ENCODE measurements around the gene ARHGEF10L. TPM values are rescaled to one million over a fixed set of nuclear protein-coding genes. Genes with fewer than 3 reads are reported as not detected.

ARHGEF10L gene
- total RNA-seq, 5 donors from 2014 or later (not counting 1 experiment from before 2014, with no cell fraction given): 0.12 to 0.30 (median 0.22) TPM; not detected in 2

DNA sequence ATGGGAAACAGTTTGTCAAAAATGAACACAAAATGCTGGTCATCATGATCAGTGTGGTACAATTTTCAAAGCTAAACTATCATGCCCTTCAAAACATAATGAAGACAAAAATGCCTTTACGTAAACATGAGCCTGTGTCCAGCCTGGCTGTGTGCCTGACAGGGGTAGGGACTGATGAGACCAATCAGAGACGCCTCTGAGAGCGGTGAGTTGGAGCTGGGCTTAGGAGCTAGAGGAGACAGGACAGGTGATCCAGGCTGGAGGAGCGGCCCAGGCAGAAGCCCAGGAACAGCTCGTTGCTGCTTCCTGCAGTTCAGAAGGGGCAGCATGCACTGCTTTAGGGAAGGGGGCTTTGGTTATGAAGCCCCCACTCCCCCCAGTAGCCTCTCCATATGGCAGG lies 70.0 kb downstream of the ARHGEF10L start:
- H3K4me3 Mint-ChIP-seq: no peak overlapping the region
- no peaks in the 10 kb centered on the region for H3K9me3 ChIP-seq
- CTCF ChIA-PET: no interaction called here
- H3K27me3 Mint-ChIP-seq: peaks cover 2 to 4% of the 10 kb centered on the region in 2 donors
- DNase-seq: no peak
- POLR2A ChIA-PET: no interaction called here
- no peak overlapping the region for H3K4me3 ChIP-seq (ENCODE audit: control insufficient read depth in 1 of 2, extremely low read depth in 1 of 2, low read length in 1 of 2)
- no peak for ATAC-seq (replicated peaks in 1 of 4)
- H3K4me1 ChIP-seq (ENCODE audit: control insufficient read depth in 1 of 2, extremely low read depth in 1 of 2, insufficient read depth in 2 of 2, low read length in 2 of 2): no peaks in the 10 kb centered on the region
- H3K27me3 ChIP-seq (replicated peaks in 1 of 2; ENCODE audit: control insufficient read depth in 2 of 2, extremely low read depth in 1 of 2, insufficient read depth in 2 of 2, low read length in 1 of 2): peaks cover 0 to 16% of the 10 kb centered on the region in 2 experiments
- H3K27ac Mint-ChIP-seq: no peak overlapping the region
- H3K36me3 ChIP-seq (ENCODE audit: control insufficient read depth in 2 of 2, extremely low read depth in 1 of 2, insufficient read depth in 1 of 2, low read length in 1 of 2): no peaks in the 10 kb centered on the region
- no peak overlapping the region for H3K27ac ChIP-seq (ENCODE audit: low read length)
- 94% methylated on average over 3 of the region's 5 CpGs for WGBS (ENCODE audit: insufficient coverage)
- no peaks in the 10 kb centered on the region for H3K4me1 Mint-ChIP-seq
- no peaks in the 10 kb centered on the region for H3K9me3 Mint-ChIP-seq
- H3K36me3 Mint-ChIP-seq: no peaks in the 10 kb centered on the region

DNA sequence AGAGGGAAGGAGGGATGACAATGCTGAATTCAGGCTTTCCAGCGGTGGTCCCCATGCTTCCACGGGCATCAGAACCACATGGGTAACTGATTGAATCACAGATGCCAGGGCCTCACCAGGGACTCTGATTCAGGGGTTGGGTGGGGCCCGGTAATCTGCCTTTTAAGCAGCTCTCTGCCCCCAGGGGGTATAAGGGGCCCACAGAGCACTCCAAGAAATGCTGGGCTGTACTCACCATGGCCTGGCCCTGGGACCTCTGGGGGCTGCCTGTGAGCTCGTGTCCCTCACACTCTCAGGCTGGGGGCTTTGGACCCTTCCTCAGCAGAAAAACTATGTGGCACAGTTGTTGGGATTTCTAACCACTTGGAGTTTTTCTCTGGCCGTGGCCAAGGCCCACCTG lies 70.6 kb downstream of the ARHGEF10L start:
- CTCF ChIA-PET: no interaction called here
- Histone ChIP-seq H3K9me3 (no peaks in the 10 kb centered on the region), H3K4me1 (ENCODE audit: control insufficient read depth in 1 of 2, extremely low read depth in 1 of 2, insufficient read depth in 2 of 2, low read length in 2 of 2) (no peaks in the 10 kb centered on the region), H3K4me3 (ENCODE audit: control insufficient read depth in 1 of 2, extremely low read depth in 1 of 2, low read length in 1 of 2) (no peak overlapping the region), H3K27ac (ENCODE audit: low read length) (no peak overlapping the region), H3K27me3 (replicated peaks in 1 of 2; ENCODE audit: control insufficient read depth in 2 of 2, extremely low read depth in 1 of 2, insufficient read depth in 2 of 2, low read length in 1 of 2) (peaks cover 0 to 16% of the 10 kb centered on the region in 2 experiments), H3K36me3 (ENCODE audit: control insufficient read depth in 2 of 2, extremely low read depth in 1 of 2, insufficient read depth in 1 of 2, low read length in 1 of 2) (no peaks in the 10 kb centered on the region)
- Mint-ChIP-seq H3K36me3 (no peaks in the 10 kb centered on the region), H3K4me3 (no peak overlapping the region), H3K27me3 (peaks cover 2 to 4% of the 10 kb centered on the region in 2 donors), H3K27ac (no peak overlapping the region), H3K4me1 (no peaks in the 10 kb centered on the region), H3K9me3 (no peaks in the 10 kb centered on the region)
- POLR2A ChIA-PET: no interaction called here
- DNase-seq (no peak), ATAC-seq (replicated peaks in 1 of 4) (no peak)
- 72% methylated on average over 5 of the region's 5 CpGs for WGBS (ENCODE audit: insufficient coverage)

DNA sequence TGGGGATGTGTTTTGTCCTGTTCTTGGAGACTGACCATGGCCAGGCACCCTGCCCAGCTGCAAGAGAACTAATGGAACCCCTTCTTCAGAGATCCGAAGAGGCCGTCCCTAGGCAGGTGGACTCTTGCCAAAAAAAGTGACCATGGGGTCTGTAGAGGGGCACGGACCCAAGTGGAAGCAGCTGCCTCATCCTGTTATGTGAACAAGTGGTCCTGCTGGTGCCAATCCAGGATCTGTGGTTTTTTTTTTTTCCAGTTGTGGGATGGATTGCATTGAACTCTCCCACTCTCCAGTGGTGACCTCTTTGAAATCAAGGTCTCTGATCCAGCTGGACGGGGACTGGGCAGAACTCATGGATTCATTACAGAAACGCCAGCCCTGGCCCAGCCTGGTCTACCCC lies 71.2 kb downstream of the ARHGEF10L start:
- Histone ChIP-seq H3K4me3 (ENCODE audit: control insufficient read depth in 1 of 2, extremely low read depth in 1 of 2, low read length in 1 of 2) (no peak overlapping the region), H3K9me3 (no peaks in the 10 kb centered on the region), H3K4me1 (ENCODE audit: control insufficient read depth in 1 of 2, extremely low read depth in 1 of 2, insufficient read depth in 2 of 2, low read length in 2 of 2) (no peaks in the 10 kb centered on the region), H3K36me3 (ENCODE audit: control insufficient read depth in 2 of 2, extremely low read depth in 1 of 2, insufficient read depth in 1 of 2, low read length in 1 of 2) (no peaks in the 10 kb centered on the region), H3K27ac (ENCODE audit: low read length) (no peak overlapping the region), H3K27me3 (replicated peaks in 1 of 2; ENCODE audit: control insufficient read depth in 2 of 2, extremely low read depth in 1 of 2, insufficient read depth in 2 of 2, low read length in 1 of 2) (peaks cover 0 to 16% of the 10 kb centered on the region in 2 experiments)
- Mint-ChIP-seq H3K4me1 (no peaks in the 10 kb centered on the region), H3K27ac (no peak overlapping the region), H3K36me3 (no peaks in the 10 kb centered on the region), H3K27me3 (peaks cover 3 to 4% of the 10 kb centered on the region in 2 donors), H3K9me3 (no peaks in the 10 kb centered on the region), H3K4me3 (no peak overlapping the region)
- WGBS (ENCODE audit: insufficient coverage): 74% methylated on average over 3 of the region's 5 CpGs
- POLR2A ChIA-PET: no interaction called here
- ATAC-seq (replicated peaks in 1 of 4) (no peak), DNase-seq (no peak)
- CTCF ChIA-PET: no interaction called here

DNA sequence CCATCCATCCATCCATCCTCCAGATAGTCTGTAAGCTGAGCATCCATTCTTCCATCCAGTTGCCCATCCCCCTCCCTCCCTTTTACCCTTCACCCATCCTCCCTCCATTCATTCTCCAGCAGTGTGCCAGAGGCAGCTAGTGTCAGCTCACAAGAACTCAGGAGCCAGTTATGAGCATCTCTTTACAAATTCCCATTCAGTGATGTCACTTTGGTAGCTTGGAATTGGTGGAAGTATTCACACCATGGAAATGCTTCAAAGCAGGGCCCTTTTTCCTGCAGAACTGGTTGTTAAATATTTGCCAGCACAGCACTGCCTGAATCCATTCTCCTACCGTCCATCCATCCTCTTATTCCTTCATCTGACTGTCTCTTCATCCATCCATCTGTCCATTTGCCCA lies 72.5 kb downstream of the ARHGEF10L start:
- no peaks in the 10 kb centered on the region for H3K9me3 ChIP-seq
- DNase-seq (no peak), ATAC-seq (replicated peaks in 1 of 4) (no peak)
- POLR2A ChIA-PET: no interaction called here
- H3K36me3 ChIP-seq (ENCODE audit: control insufficient read depth in 2 of 2, extremely low read depth in 1 of 2, insufficient read depth in 1 of 2, low read length in 1 of 2): no peaks in the 10 kb centered on the region
- 81% methylated on average over 1 of the region's 1 CpG for WGBS (ENCODE audit: insufficient coverage)
- no peaks in the 10 kb centered on the region for H3K9me3 Mint-ChIP-seq
- no peaks in the 10 kb centered on the region for H3K4me1 Mint-ChIP-seq
- no peaks in the 10 kb centered on the region for H3K36me3 Mint-ChIP-seq
- H3K4me3 Mint-ChIP-seq: no peak overlapping the region
- H3K4me3 ChIP-seq (ENCODE audit: control insufficient read depth in 1 of 2, extremely low read depth in 1 of 2, low read length in 1 of 2): no peak overlapping the region
- no peaks in the 10 kb centered on the region for H3K4me1 ChIP-seq (ENCODE audit: control insufficient read depth in 1 of 2, extremely low read depth in 1 of 2, insufficient read depth in 2 of 2, low read length in 2 of 2)
- H3K27ac ChIP-seq (ENCODE audit: low read length): no peak overlapping the region
- H3K27me3 ChIP-seq (replicated peaks in 1 of 2; ENCODE audit: control insufficient read depth in 2 of 2, extremely low read depth in 1 of 2, insufficient read depth in 2 of 2, low read length in 1 of 2): peaks cover 0 to 19% of the 10 kb centered on the region in 2 experiments
- H3K27ac Mint-ChIP-seq: no peak overlapping the region
- CTCF ChIA-PET: no interaction called here
- peaks cover 4 to 8% of the 10 kb centered on the region in 2 donors for H3K27me3 Mint-ChIP-seq

DNA sequence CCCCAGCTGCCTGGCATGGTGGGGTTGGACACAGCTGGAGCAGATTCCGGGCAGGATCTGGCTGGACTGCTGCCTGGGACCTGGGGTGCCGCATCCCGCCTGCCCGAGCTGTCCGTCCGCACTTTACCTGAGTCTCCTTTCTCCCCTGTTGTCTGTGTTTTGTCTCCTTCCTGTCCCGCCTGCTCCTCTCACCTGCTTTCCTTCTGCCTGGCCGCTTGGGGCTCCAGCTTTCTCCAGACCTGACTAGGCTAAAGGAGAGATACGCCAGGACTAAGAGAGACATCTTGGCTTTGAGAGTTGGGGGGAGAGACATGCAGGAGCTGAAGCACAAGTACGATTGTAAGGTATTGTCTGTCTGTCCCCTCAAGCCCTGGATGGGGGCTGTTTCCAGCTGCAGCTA lies 73.3 kb downstream of the ARHGEF10L start:
- CTCF ChIA-PET: no interaction called here
- Mint-ChIP-seq H3K36me3 (no peaks in the 10 kb centered on the region), H3K4me1 (no peaks in the 10 kb centered on the region), H3K4me3 (no peak overlapping the region), H3K9me3 (no peaks in the 10 kb centered on the region), H3K27ac (no peak overlapping the region), H3K27me3 (peaks cover 4 to 8% of the 10 kb centered on the region in 2 donors)
- H3K36me3 ChIP-seq (ENCODE audit: control insufficient read depth in 2 of 2, extremely low read depth in 1 of 2, insufficient read depth in 1 of 2, low read length in 1 of 2): no peaks in the 10 kb centered on the region
- WGBS (ENCODE audit: insufficient coverage): 88% methylated on average over 9 of the region's 10 CpGs
- peaks cover 0 to 16% of the 10 kb centered on the region in 2 experiments for H3K27me3 ChIP-seq (replicated peaks in 1 of 2; ENCODE audit: control insufficient read depth in 2 of 2, extremely low read depth in 1 of 2, insufficient read depth in 2 of 2, low read length in 1 of 2)
- H3K9me3 ChIP-seq: no peaks in the 10 kb centered on the region
- no peak for DNase-seq
- POLR2A ChIA-PET: no interaction called here
- no peak for ATAC-seq (replicated peaks in 1 of 4)
- H3K4me1 ChIP-seq (ENCODE audit: control insufficient read depth in 1 of 2, extremely low read depth in 1 of 2, insufficient read depth in 2 of 2, low read length in 2 of 2): no peaks in the 10 kb centered on the region
- no peak overlapping the region for H3K27ac ChIP-seq (ENCODE audit: low read length)
- H3K4me3 ChIP-seq (ENCODE audit: control insufficient read depth in 1 of 2, extremely low read depth in 1 of 2, low read length in 1 of 2): no peak overlapping the region

DNA sequence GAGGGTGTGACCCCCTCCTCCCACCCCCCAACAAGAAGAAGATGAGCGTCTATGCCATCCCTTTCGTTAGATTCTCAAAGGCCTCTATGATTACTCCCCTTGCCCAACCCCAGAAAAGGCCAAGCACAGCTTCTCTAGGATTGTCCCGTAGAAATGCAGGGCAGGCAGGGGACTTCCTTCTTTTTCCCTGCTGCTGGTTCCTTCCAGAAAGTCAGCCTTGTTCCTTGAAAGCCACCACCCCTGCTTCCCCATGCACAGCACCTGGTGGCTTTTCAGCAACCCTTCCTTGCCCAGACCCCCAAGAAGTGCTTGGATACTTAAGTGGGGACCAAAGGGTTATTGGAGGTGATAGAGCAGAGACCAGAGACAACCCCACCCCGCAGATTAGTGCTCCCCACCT lies 75.1 kb downstream of the ARHGEF10L start:
- DNase-seq (no peak), ATAC-seq (replicated peaks in 1 of 4) (no peak)
- POLR2A ChIA-PET: no interaction called here
- Mint-ChIP-seq H3K4me1 (no peaks in the 10 kb centered on the region), H3K9me3 (no peaks in the 10 kb centered on the region), H3K27me3 (peaks cover 12 to 15% of the 10 kb centered on the region in 2 donors), H3K27ac (no peak overlapping the region), H3K4me3 (no peak overlapping the region), H3K36me3 (no peaks in the 10 kb centered on the region)
- WGBS (ENCODE audit: insufficient coverage): 83% methylated on average over 3 of the region's 4 CpGs
- Histone ChIP-seq H3K9me3 (no peaks in the 10 kb centered on the region), H3K4me3 (ENCODE audit: control insufficient read depth in 1 of 2, extremely low read depth in 1 of 2, low read length in 1 of 2) (no peak overlapping the region), H3K36me3 (ENCODE audit: control insufficient read depth in 2 of 2, extremely low read depth in 1 of 2, insufficient read depth in 1 of 2, low read length in 1 of 2) (no peaks in the 10 kb centered on the region), H3K27me3 (replicated peaks in 1 of 2; ENCODE audit: control insufficient read depth in 2 of 2, extremely low read depth in 1 of 2, insufficient read depth in 2 of 2, low read length in 1 of 2) (peaks cover 0 to 30% of the 10 kb centered on the region in 2 experiments), H3K27ac (ENCODE audit: low read length) (no peak overlapping the region), H3K4me1 (ENCODE audit: control insufficient read depth in 1 of 2, extremely low read depth in 1 of 2, insufficient read depth in 2 of 2, low read length in 2 of 2) (no peaks in the 10 kb centered on the region)
- CTCF ChIA-PET: no interaction called here

DNA sequence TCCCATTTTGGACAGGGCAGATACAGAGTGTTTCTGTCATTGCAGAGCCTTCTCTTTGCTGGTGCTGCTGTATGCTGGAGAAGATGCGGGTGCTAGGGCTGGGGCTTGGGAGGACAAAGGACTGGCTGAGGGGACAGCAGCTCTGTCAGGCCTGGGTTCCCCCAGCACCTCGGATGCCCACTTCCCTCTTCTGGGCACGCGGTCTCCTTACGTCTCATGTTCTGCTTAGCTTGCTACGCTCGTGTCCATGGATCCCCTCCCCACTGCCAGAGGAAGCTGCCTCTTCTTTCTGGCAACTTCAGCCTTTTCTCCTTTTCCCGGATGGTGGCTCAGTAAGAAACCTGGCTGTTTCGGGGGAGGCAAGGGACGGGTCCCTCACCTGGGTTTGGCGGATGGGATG lies 75.7 kb downstream of the ARHGEF10L start:
- Histone ChIP-seq H3K27me3 (replicated peaks in 1 of 2; ENCODE audit: control insufficient read depth in 2 of 2, extremely low read depth in 1 of 2, insufficient read depth in 2 of 2, low read length in 1 of 2) (peaks cover 0 to 30% of the 10 kb centered on the region in 2 experiments), H3K27ac (ENCODE audit: low read length) (no peak overlapping the region), H3K9me3 (no peaks in the 10 kb centered on the region), H3K4me1 (ENCODE audit: control insufficient read depth in 1 of 2, extremely low read depth in 1 of 2, insufficient read depth in 2 of 2, low read length in 2 of 2) (no peaks in the 10 kb centered on the region), H3K4me3 (ENCODE audit: control insufficient read depth in 1 of 2, extremely low read depth in 1 of 2, low read length in 1 of 2) (no peak overlapping the region), H3K36me3 (ENCODE audit: control insufficient read depth in 2 of 2, extremely low read depth in 1 of 2, insufficient read depth in 1 of 2, low read length in 1 of 2) (no peaks in the 10 kb centered on the region)
- CTCF ChIA-PET: no interaction called here
- no peaks in the 10 kb centered on the region for H3K36me3 Mint-ChIP-seq
- POLR2A ChIA-PET: no interaction called here
- no peak overlapping the region for H3K4me3 Mint-ChIP-seq
- DNase-seq (no peak), ATAC-seq (replicated peaks in 1 of 4) (no peak)
- peaks cover 12 to 18% of the 10 kb centered on the region in 2 donors for H3K27me3 Mint-ChIP-seq
- H3K27ac Mint-ChIP-seq: no peak overlapping the region
- H3K4me1 Mint-ChIP-seq: no peaks in the 10 kb centered on the region
- H3K9me3 Mint-ChIP-seq: no peaks in the 10 kb centered on the region
- 74% methylated on average over 9 of the region's 11 CpGs for WGBS (ENCODE audit: insufficient coverage)
